Lung (tissue), 12 donors: ENCODE measurements around the gene MAP6. TPM values are rescaled to one million over a fixed set of nuclear protein-coding genes. Genes with fewer than 3 reads are reported as not detected.

Experiments used
- ATAC-seq: fragments of 200-7000 bp; cut with Tn5 transposase; one replicate; pipeline ENCODE4 v1.9.1; 2020; ENCODE audit warnings: moderate number of reproducible peaks; ENCODE audit not compliant: insufficient read depth, low FRiP score
- DNase-seq, 3 donors: peaks; one replicate each; pipeline ENCODE4 v3.0.0-alpha.2; 2013 to 2017
- H3K27ac ChIP-seq, 2 donors: one replicate each; pipeline ENCODE4 v1.5.1; 2013; ENCODE audit warnings: mild to moderate bottlenecking in 2 of 2, moderate library complexity in 2 of 2, control low read depth in 1 of 2, inconsistent platforms in 1 of 2, low read depth in 1 of 2, low read length in 1 of 2
- H3K27me3 ChIP-seq, 3 donors: one replicate each; pipeline ENCODE4 v1.5.1; 2013; ENCODE audit warnings: low read length in 2 of 3; ENCODE audit not compliant: control insufficient read depth in 3 of 3, insufficient read depth in 3 of 3
- H3K36me3 ChIP-seq, 4 donors: one replicate each; pipeline ENCODE4 v1.5.1; 2013; ENCODE audit warnings: low read length in 4 of 4, mild to moderate bottlenecking in 1 of 4, moderate library complexity in 1 of 4; ENCODE audit not compliant: control insufficient read depth in 4 of 4, insufficient read depth in 4 of 4
- H3K4me1 ChIP-seq, 5 donors: one replicate each; pipeline ENCODE4 v1.5.1; 2013; ENCODE audit warnings: low read length in 5 of 5, mild to moderate bottlenecking in 2 of 5, moderate library complexity in 1 of 5; ENCODE audit not compliant: control insufficient read depth in 5 of 5, insufficient read depth in 5 of 5
- H3K4me3 ChIP-seq: one replicate; pipeline ENCODE4 v1.5.1; 2013; ENCODE audit warnings: mild to moderate bottlenecking, control low read depth, moderate library complexity
- H3K9ac ChIP-seq, 2 donors: one replicate each; pipeline ENCODE4 v1.5.1; 2013; ENCODE audit warnings: low read length in 2 of 2, control low read depth in 1 of 2; ENCODE audit not compliant: insufficient read depth in 1 of 2
- H3K9me3 ChIP-seq, 4 donors: one replicate each; pipeline ENCODE4 v1.5.1; 2013; ENCODE audit warnings: low read length in 3 of 4, mild to moderate bottlenecking in 1 of 4, moderate library complexity in 1 of 4; ENCODE audit not compliant: control insufficient read depth in 4 of 4, insufficient read depth in 3 of 4
- WGBS, 2 donors: extraction: QIAGEN DNeasy Blood & Tissue Kit; methylation state at CpG; one replicate each; pipeline ENCODE4 v1.1.7; 2013; 5-methylcytosine and 5-hydroxymethylcytosine counted together
- polyA plus RNA-seq, 2 donors: library from polyadenylated mRNA; stranded (reverse); fragments of 200-250 nt; gene quantifications; one replicate each; pipeline ENCODE4 v1.2.1, GENCODE V29; 2013
- total RNA-seq, 2 donors: library from RNA; depleted of rRNA in 1 of 2; stranded (reverse); fragments of >200 nt in 1 of 2; gene quantifications; one replicate each; pipeline ENCODE4 v1.2.1, GENCODE V29; 2014 to 2021
- TF ChIP-seq, protein P1 (sequence below): IDR thresholded peaks from 2 replicates; pipeline ENCODE4 v1.5.1; 2012; ENCODE audit warnings: mild to moderate bottlenecking; ENCODE audit errors: control extremely low read depth, extremely low read depth
- donor health status: control.
- donor health status: control.
- donor health status: Bipolar disorder and iron deficiency.
- donor health status: healthy.
- donor health status: DM: yes; HTN: yes; CAD: no.

MAP6 gene
- total and polyA plus RNA-seq, 4 donors, result 5.8 to 17.8 (median 7.2) TPM

DNA sequence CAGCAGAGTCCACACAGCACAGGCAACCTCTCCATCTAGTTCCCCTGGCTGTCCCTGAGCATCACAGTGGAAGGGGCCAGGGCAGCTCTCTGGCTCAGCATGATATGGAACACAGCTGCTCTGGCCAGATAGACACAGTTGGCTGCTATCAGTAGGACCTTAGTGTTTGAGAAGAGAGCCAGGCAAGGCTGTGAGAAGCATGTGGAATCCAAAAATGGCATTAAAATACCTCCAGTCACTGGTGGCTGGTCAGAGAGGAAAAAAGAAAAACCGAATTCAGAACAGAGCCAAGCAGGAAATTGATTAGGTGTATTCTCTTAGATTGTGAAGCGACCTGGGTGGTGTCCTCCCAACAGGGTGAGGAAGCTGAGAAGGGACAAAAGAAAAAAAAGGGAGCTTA lies 78.9 kb downstream of the MAP6 start:
- peak; percentile 70 to 83 (median 80) for DNase-seq
- Histone ChIP-seq H3K36me3 (no peaks in the 10 kb centered on the region), H3K4me1 (peaks cover 0 to 20% (median 5%) of the 10 kb centered on the region in 5 donors), H3K4me3 (no peak overlapping the region), H3K9ac (no peak overlapping the region), H3K27me3 (no peaks in the 10 kb centered on the region), H3K27ac (no peak overlapping the region), H3K9me3 (no peaks in the 10 kb centered on the region)
- no peak for ATAC-seq
- 73 to 78% methylated on average over 2 of the region's 2 CpGs for WGBS, 2 donors
- TF ChIP-seq, protein P1, sequence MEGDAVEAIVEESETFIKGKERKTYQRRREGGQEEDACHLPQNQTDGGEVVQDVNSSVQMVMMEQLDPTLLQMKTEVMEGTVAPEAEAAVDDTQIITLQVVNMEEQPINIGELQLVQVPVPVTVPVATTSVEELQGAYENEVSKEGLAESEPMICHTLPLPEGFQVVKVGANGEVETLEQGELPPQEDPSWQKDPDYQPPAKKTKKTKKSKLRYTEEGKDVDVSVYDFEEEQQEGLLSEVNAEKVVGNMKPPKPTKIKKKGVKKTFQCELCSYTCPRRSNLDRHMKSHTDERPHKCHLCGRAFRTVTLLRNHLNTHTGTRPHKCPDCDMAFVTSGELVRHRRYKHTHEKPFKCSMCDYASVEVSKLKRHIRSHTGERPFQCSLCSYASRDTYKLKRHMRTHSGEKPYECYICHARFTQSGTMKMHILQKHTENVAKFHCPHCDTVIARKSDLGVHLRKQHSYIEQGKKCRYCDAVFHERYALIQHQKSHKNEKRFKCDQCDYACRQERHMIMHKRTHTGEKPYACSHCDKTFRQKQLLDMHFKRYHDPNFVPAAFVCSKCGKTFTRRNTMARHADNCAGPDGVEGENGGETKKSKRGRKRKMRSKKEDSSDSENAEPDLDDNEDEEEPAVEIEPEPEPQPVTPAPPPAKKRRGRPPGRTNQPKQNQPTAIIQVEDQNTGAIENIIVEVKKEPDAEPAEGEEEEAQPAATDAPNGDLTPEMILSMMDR, result no peak

DNA sequence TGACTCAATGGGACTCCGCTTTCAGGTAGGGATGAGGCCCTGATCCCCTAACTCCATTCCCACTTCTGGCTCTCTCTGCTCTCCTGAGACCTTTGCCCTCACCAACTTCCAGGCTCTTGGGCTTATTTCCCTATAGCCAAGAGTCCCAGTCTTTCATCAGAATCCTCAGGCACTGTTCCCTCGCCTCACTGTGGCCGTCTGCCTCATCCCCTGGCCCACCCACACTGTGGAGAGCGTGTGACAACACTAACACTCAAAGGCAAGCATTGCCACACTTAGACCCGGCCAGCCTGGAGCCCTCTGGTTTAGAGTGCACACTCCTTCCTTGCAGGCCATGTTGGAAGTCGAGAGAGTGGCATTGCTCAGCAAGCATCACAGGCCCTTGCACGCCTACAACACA lies 79.8 kb downstream of the MAP6 start:
- no peaks in the 10 kb centered on the region for H3K9me3 ChIP-seq
- no peak for DNase-seq
- H3K9ac ChIP-seq, result no peak overlapping the region
- H3K4me3 ChIP-seq, result no peak overlapping the region
- H3K4me1 ChIP-seq, result peaks cover 3 to 29% (median 7%) of the 10 kb centered on the region in 5 donors
- H3K36me3 ChIP-seq, result no peaks in the 10 kb centered on the region
- ATAC-seq, result no peak
- H3K27ac ChIP-seq, result no peak overlapping the region
- TF ChIP-seq, protein P1, result no peak
- no peaks in the 10 kb centered on the region for H3K27me3 ChIP-seq
- 86% methylated on average over 7 of the region's 7 CpGs for WGBS, 2 donors

DNA sequence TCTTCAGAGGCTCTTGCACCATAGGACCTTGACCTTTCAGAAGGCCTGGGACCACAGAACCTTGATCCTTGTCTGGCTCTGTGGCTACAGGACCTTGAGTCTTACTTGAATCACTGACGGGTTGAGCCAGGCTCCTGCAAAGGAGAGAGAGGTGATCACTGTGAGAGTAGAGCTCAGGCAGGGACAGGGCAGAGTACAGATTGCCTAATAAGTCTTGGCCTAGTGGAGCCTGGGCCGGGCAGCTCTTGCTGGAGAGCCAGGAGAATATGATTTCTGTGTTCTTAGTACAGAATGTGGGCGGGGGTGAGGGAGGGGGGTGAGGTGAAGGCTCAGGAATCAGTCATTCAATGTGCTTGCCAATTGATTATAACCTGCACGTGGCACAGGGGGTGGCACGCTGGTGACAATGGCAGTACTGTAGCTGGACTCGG lies 80.8 kb downstream of the MAP6 start:
- Histone ChIP-seq H3K27me3 (no peaks in the 10 kb centered on the region), H3K4me1 (peaks cover 5 to 30% (median 7%) of the 10 kb centered on the region in 5 donors), H3K9me3 (no peaks in the 10 kb centered on the region), H3K9ac (no peak overlapping the region), H3K4me3 (no peak overlapping the region), H3K27ac (no peak overlapping the region), H3K36me3 (no peaks in the 10 kb centered on the region)
- 85 to 94% methylated on average over 6 of the region's 6 CpGs for WGBS, 2 donors
- no peak for ATAC-seq
- no peak for DNase-seq
- TF ChIP-seq, protein P1, result no peak

- H3K9me3 ChIP-seq, result no peaks in the 10 kb centered on the region
- DNase-seq (no peak), ATAC-seq (no peak)
- H3K36me3 ChIP-seq, result no peaks in the 10 kb centered on the region
- TF ChIP-seq, protein P1, result no peak
- H3K27me3 ChIP-seq, result no peaks in the 10 kb centered on the region
- peaks cover 5 to 39% (median 13%) of the 10 kb centered on the region in 5 donors for H3K4me1 ChIP-seq
- 92 to 96% methylated on average over 3 of the region's 3 CpGs for WGBS, 2 donors
- H3K9ac ChIP-seq, result no peak overlapping the region
- H3K27ac ChIP-seq, result no peak overlapping the region
- H3K4me3 ChIP-seq, result no peak overlapping the region
Measured at GRCh38 chr11:75586395-75586794, 82.4 kb downstream of the MAP6 start.
